Smooth muscle cell (in vitro differentiated cells): ENCODE data around the gene SGSM2. TPM values are rescaled to one million over a fixed set of nuclear protein-coding genes. Genes with fewer than 3 reads are reported as not detected.

Experiments
- DNase-seq: peaks from one replicate; lab custom pipeline; 2025; ENCODE audit not compliant: unreplicated experiment; lab: John Stamatoyannopoulos, UW
- H2AFZ ChIP-seq: fragments of 200-600 bp; sonication (generic); 2 replicates; pipeline ENCODE4 v1.6.0; 2016; ENCODE audit warnings: antibody characterized with exemption, low read depth, mild to moderate bottlenecking
- H3F3A ChIP-seq: fragments of 200-600 bp; sonication (generic); 2 replicates; pipeline ENCODE4 v1.6.0; 2017; ENCODE audit warnings: antibody characterized with exemption, low read depth
- H3K27ac ChIP-seq: fragments of 200-600 bp; sonication (generic); 2 replicates; pipeline ENCODE4 v1.5.1; 2016; ENCODE audit warnings: low read depth, mild to moderate bottlenecking
- H3K27me3 ChIP-seq: fragments of 200-600 bp; sonication (generic); 2 replicates; pipeline ENCODE4 v1.6.1; 2016; ENCODE audit warnings: low read depth, mild to moderate bottlenecking
- H3K36me3 ChIP-seq: fragments of 200-600 bp; sonication (generic); 2 replicates; pipeline ENCODE4 v1.5.1; 2016; ENCODE audit warnings: low read depth
- H3K4me1 ChIP-seq: fragments of 200-600 bp; sonication (generic); 2 replicates; pipeline ENCODE4 v1.5.1; 2016; ENCODE audit warnings: low read depth
- H3K4me2 ChIP-seq: fragments of 200-600 bp; sonication (generic); 2 replicates; pipeline ENCODE4 v1.6.0; 2016; ENCODE audit warnings: mild to moderate bottlenecking
- H3K4me3 ChIP-seq: fragments of 200-600 bp; sonication (generic); 2 replicates; pipeline ENCODE4 v1.5.1; 2016; ENCODE audit warnings: mild to moderate bottlenecking
- H3K79me2 ChIP-seq: fragments of 200-600 bp; sonication (generic); 2 replicates; pipeline ENCODE4 v1.6.0; 2016; ENCODE audit warnings: low read depth, mild to moderate bottlenecking
- H3K9ac ChIP-seq: fragments of 200-600 bp; sonication (generic); 2 replicates; pipeline ENCODE4 v1.6.0; 2016; ENCODE audit warnings: low read depth
- H3K9me3 ChIP-seq: fragments of 200-600 bp; sonication (generic); replicated peaks from 2 replicates; pipeline ENCODE4 v1.5.1; 2016; ENCODE audit warnings: low read depth
- H4K20me1 ChIP-seq: fragments of 200-600 bp; sonication (generic); 2 replicates; pipeline ENCODE4 v1.6.0; 2016; ENCODE audit warnings: low read depth
- WGBS: methylation state at CpG from one replicate; pipeline ENCODE4 v1.1.7; 2016; ENCODE audit warnings: low lambda C conversion rate; 5-methylcytosine and 5-hydroxymethylcytosine counted together
- polyA plus RNA-seq: library from polyadenylated mRNA; unstranded; fragments of >200 nt; fragmentation: Nextera tagmentation; extraction: Ambion mirVana; gene quantifications from 2 replicates; pipeline ENCODE4 v1.2.1, GENCODE V29; 2016
- total RNA-seq: library from RNA; depleted of rRNA; stranded (reverse); fragments of >200 nt; gene quantifications from 2 replicates; pipeline ENCODE4 v1.2.3, GENCODE V29; 2014
- TF ChIP-seq, protein P1 (sequence below): fragments of 200-600 bp; sonication (generic); IDR thresholded peaks from 2 replicates; pipeline ENCODE4 v1.5.1; 2017; ENCODE audit warnings: borderline replicate concordance, mild to moderate bottlenecking, antibody characterized with exemption; ENCODE audit not compliant: insufficient read depth, poor library complexity, severe bottlenecking

SGSM2 gene
- total and polyA plus RNA-seq, 2 experiments from 2014 or later, result 20.8 to 26.9 TPM

DNA sequence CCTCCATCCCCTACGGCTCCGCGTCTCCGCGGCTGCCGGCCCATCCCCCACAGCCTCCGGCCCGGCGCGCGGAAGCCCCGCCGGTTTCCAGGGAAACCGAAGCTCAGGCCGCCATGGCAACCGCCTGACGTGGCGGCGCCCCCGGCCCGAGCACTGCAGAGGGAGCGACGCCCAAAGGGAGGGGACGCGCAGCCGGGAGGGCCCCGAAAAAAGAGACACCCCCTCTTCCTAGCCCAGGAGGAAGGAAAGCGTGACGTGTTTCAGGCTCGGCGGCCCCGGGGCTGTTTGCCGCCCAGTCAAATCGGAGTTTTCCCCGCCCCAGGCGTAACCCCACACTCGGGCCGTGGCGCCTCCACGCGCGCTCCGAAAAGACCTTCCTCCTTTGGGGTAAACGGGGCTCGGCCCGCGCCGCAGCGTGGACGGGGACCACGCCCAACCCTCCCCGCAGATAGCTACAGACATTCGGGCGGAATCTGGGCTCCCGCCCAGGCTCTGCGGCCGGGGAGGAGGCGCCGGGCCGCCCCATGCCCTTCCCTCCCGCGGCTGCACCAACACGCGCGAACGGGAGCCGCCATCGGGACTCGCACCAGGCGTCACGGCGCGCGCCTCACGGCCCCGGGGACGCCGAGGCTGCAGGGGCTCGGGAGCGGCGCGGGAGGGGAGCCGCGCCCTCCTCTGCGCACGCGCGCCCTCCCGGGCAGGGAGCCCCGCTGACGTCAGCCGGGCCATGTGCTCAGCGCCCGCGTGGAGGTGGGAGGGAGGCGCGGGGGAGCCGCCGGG is 56.1 kb downstream of the SGSM2 start:
- peaks cover 48% of the 10 kb centered on the region for H3F3A ChIP-seq
- peaks cover 66% of the 10 kb centered on the region for H3K79me2 ChIP-seq
- no peaks in the 10 kb centered on the region for H3K27me3 ChIP-seq
- H3K4me3 ChIP-seq, result peak overlapping the region; percentile 84
- peak overlapping the region; percentile 100 for H3K27ac ChIP-seq
- H3K9me3 ChIP-seq, result no peaks in the 10 kb centered on the region
- peak overlapping the region; percentile 100 for H3K9ac ChIP-seq
- DNase-seq, result peak; percentile 88
- peaks cover 62% of the 10 kb centered on the region for H4K20me1 ChIP-seq
- H3K36me3 ChIP-seq, result no peaks in the 10 kb centered on the region
- peak overlapping the region; percentile 100 for H3K4me2 ChIP-seq
- H3K4me1 ChIP-seq, result peaks cover 38% of the 10 kb centered on the region
- H2AFZ ChIP-seq, result no peak overlapping the region
- TF ChIP-seq, protein P1, sequence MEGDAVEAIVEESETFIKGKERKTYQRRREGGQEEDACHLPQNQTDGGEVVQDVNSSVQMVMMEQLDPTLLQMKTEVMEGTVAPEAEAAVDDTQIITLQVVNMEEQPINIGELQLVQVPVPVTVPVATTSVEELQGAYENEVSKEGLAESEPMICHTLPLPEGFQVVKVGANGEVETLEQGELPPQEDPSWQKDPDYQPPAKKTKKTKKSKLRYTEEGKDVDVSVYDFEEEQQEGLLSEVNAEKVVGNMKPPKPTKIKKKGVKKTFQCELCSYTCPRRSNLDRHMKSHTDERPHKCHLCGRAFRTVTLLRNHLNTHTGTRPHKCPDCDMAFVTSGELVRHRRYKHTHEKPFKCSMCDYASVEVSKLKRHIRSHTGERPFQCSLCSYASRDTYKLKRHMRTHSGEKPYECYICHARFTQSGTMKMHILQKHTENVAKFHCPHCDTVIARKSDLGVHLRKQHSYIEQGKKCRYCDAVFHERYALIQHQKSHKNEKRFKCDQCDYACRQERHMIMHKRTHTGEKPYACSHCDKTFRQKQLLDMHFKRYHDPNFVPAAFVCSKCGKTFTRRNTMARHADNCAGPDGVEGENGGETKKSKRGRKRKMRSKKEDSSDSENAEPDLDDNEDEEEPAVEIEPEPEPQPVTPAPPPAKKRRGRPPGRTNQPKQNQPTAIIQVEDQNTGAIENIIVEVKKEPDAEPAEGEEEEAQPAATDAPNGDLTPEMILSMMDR, result no peak
- WGBS, result under 1% methylated on average over 69 of the region's 99 CpGs

GRCh38 chr17:2393954-2394749 is 56.9 kb downstream of the SGSM2 start:
- no peak for DNase-seq
- peak overlapping the region; percentile 100 for H3K27ac ChIP-seq
- peak overlapping the region; percentile 100 for H3K4me2 ChIP-seq
- peaks cover 59% of the 10 kb centered on the region for H4K20me1 ChIP-seq
- peaks cover 43% of the 10 kb centered on the region for H3K4me1 ChIP-seq
- H3K9me3 ChIP-seq, result no peaks in the 10 kb centered on the region
- 41% methylated on average over 25 of the region's 53 CpGs for WGBS
- no peak overlapping the region for H2AFZ ChIP-seq
- H3F3A ChIP-seq, result peaks cover 53% of the 10 kb centered on the region
- TF ChIP-seq, protein P1, result no peak
- peak overlapping the region; percentile 84 for H3K4me3 ChIP-seq
- peaks cover 66% of the 10 kb centered on the region for H3K79me2 ChIP-seq
- H3K27me3 ChIP-seq, result no peaks in the 10 kb centered on the region
- H3K9ac ChIP-seq, result peak overlapping the region; percentile 34
- H3K36me3 ChIP-seq, result no peaks in the 10 kb centered on the region

GRCh38 chr17:2394775-2395201 is 57.5 kb downstream of the SGSM2 start:
- Histone ChIP-seq H3K4me3 (no peak overlapping the region), H4K20me1 (peaks cover 54% of the 10 kb centered on the region), H3K9ac (peak overlapping the region; percentile 34), H3K4me1 (peaks cover 45% of the 10 kb centered on the region), H3F3A (peaks cover 55% of the 10 kb centered on the region), H2AFZ (no peak overlapping the region), H3K79me2 (peaks cover 62% of the 10 kb centered on the region), H3K9me3 (no peaks in the 10 kb centered on the region), H3K36me3 (no peaks in the 10 kb centered on the region), H3K4me2 (peak overlapping the region; percentile 100), H3K27ac (peak overlapping the region; percentile 100), H3K27me3 (no peaks in the 10 kb centered on the region)
- no peak for DNase-seq
- 94% methylated on average over 16 of the region's 16 CpGs for WGBS
- TF ChIP-seq, protein P1, result no peak
